Fibroblast of lung (primary cell): Measurements from ENCODE around the gene C8B.

ENCODE experiments used
- EZH2 ChIP-seq: IDR thresholded peaks from 2 replicates; pipeline ENCODE4 v1.5.1; 2012; ENCODE audit warnings: low read length, control low read depth, mild to moderate bottlenecking; ENCODE audit errors: missing control alignments
- TF ChIP-seq, protein P1 (sequence below), 2 donors: IDR thresholded peaks in 1 of 2; conservative IDR thresholded peaks in 1 of 2; 1 replicate in 1 of 2; 2 replicates in 1 of 2; pipeline ENCODE4 v1.5.1; 2011 to 2012; ENCODE audit warnings: low read length in 2 of 2, control low read depth in 1 of 2, inconsistent platforms in 1 of 2, low read depth in 1 of 2, mild to moderate bottlenecking in 1 of 2

DNA sequence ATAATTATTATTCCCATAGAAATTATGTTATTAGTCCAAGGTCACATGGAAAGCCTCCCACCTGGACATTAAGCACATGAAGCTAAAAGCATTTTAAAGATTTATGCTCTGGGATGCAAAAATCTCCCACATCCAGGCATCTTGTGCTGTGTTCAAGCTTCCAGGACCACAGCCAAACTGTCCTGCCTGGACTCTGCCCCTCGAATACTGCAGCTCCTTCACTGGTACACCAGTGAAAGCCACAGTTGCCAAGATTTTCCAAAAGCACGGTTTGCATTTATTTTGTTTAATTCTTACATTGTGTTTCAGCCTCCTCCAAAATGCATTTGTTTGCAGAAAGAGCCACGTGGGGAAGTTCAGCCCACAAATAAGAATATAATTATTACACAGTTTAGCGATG, 38.6 kb downstream of the C8B start:
- TF ChIP-seq, protein P1, sequence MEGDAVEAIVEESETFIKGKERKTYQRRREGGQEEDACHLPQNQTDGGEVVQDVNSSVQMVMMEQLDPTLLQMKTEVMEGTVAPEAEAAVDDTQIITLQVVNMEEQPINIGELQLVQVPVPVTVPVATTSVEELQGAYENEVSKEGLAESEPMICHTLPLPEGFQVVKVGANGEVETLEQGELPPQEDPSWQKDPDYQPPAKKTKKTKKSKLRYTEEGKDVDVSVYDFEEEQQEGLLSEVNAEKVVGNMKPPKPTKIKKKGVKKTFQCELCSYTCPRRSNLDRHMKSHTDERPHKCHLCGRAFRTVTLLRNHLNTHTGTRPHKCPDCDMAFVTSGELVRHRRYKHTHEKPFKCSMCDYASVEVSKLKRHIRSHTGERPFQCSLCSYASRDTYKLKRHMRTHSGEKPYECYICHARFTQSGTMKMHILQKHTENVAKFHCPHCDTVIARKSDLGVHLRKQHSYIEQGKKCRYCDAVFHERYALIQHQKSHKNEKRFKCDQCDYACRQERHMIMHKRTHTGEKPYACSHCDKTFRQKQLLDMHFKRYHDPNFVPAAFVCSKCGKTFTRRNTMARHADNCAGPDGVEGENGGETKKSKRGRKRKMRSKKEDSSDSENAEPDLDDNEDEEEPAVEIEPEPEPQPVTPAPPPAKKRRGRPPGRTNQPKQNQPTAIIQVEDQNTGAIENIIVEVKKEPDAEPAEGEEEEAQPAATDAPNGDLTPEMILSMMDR (conservative IDR thresholded peaks at IDR 0.05 in 1 of 2, IDR thresholded peaks at IDR 0.05 in 1 of 2; ENCODE audit: low read depth in 1 of 2, low read length in 2 of 2) = no peak
- TF ChIP-seq EZH2 = no peak
